ENCODE measurements around the gene TAS2R38. TPM values are rescaled to one million over a fixed set of nuclear protein-coding genes. Genes with fewer than 3 reads are reported as not detected.

TAS2R38 gene
- total and polyA plus RNA-seq, 7 donors: not detected

GRCh38 chr7:141976524-141977245 lies 3.1 kb upstream of the TAS2R38 start:
- H3K4me3 ChIP-seq: no peak overlapping the region
- no peak overlapping the region for H3K27ac ChIP-seq
- no peaks in the 10 kb centered on the region for H3K4me1 ChIP-seq
- TF ChIP-seq EP300 (IDR thresholded peaks at IDR 0.05) (no peak), POLR2A (IDR thresholded peaks at IDR 0.05) (no peak)
- no peaks in the 10 kb centered on the region for H3K9me3 ChIP-seq
- DNase-seq: no peak
- 46 to 53% methylated on average over 11 of the region's 11 CpGs for WGBS, 2 donors
- intact Hi-C loops (cut with DNase I): no loop called here
- no peaks in the 10 kb centered on the region for H3K27me3 ChIP-seq
- no peaks in the 10 kb centered on the region for H3K36me3 ChIP-seq

- TF ChIP-seq POLR2A (IDR thresholded peaks at IDR 0.05) (no peak), CTCF (IDR thresholded peaks at IDR 0.05) (peak in 3 of 4 experiments; percentile 18 to 61 (median 53))
- Histone ChIP-seq H3K4me3 (peak overlapping the region in 1 of 4 donors; percentile 12), H3K9me3 (no peaks in the 10 kb centered on the region), H3K27ac (no peak overlapping the region), H3K27me3 (no peaks in the 10 kb centered on the region), H3K36me3 (no peaks in the 10 kb centered on the region), H3K4me1 (no peaks in the 10 kb centered on the region)
- WGBS, 2 donors: 11% methylated on average over 21 of the region's 21 CpGs
- intact Hi-C loops (cut with DNase I): no loop called here
- no peak for DNase-seq
Observed at GRCh38 chr7:141975806-141976523, 2.4 kb upstream of the TAS2R38 start.

- no peaks in the 10 kb centered on the region for H3K9me3 ChIP-seq
- no peak for TF ChIP-seq POLR2A (IDR thresholded peaks at IDR 0.05)
- no peak for TF ChIP-seq POLR2AphosphoS5 (IDR thresholded peaks at IDR 0.05)
- no peak for TF ChIP-seq CTCF (IDR thresholded peaks at IDR 0.05)
- TF ChIP-seq EP300 (IDR thresholded peaks at IDR 0.05): no peak
- no peak overlapping the region for H3K27ac ChIP-seq
- intact Hi-C loops (cut with DNase I): no loop called here
- H3K4me1 ChIP-seq: no peaks in the 10 kb centered on the region
- WGBS, 2 donors: 55 to 79% methylated on average over 2 of the region's 2 CpGs
- no peaks in the 10 kb centered on the region for H3K36me3 ChIP-seq
- no peak overlapping the region for H3K4me3 ChIP-seq
- DNase-seq: no peak
- no peaks in the 10 kb centered on the region for H3K27me3 ChIP-seq
Observed at GRCh38 chr7:141974831-141975230, 1.3 kb upstream of the TAS2R38 start.

GRCh38 chr7:141960687-141961422 lies 12.7 kb downstream of the TAS2R38 start:
- H3K4me1 ChIP-seq: no peaks in the 10 kb centered on the region
- 81 to 87% methylated on average over 3 of the region's 3 CpGs for WGBS, 2 donors
- DNase-seq: no peak
- H3K27me3 ChIP-seq: no peaks in the 10 kb centered on the region
- H3K36me3 ChIP-seq: no peaks in the 10 kb centered on the region
- intact Hi-C loops (cut with DNase I): no loop called here
- no peak overlapping the region for H3K4me3 ChIP-seq
- no peaks in the 10 kb centered on the region for H3K9me3 ChIP-seq
- H3K27ac ChIP-seq: no peak overlapping the region
- TF ChIP-seq POLR2AphosphoS5 (IDR thresholded peaks at IDR 0.05): no peak
- TF ChIP-seq EP300 (IDR thresholded peaks at IDR 0.05): no peak
- TF ChIP-seq CTCF (IDR thresholded peaks at IDR 0.05): no peak
- no peak for TF ChIP-seq POLR2A (IDR thresholded peaks at IDR 0.05)

- Histone ChIP-seq H3K4me1 (no peaks in the 10 kb centered on the region), H3K27me3 (no peaks in the 10 kb centered on the region), H3K4me3 (no peak overlapping the region), H3K27ac (no peak overlapping the region), H3K36me3 (no peaks in the 10 kb centered on the region), H3K9me3 (no peaks in the 10 kb centered on the region)
- WGBS, 2 donors: 31 to 35% methylated on average over 3 of the region's 3 CpGs
- TF ChIP-seq POLR2AphosphoS5 (IDR thresholded peaks at IDR 0.05) (peak in 1 of 4 donors; percentile 20), POLR2A (IDR thresholded peaks at IDR 0.05) (no peak)
- intact Hi-C loops (cut with DNase I): no loop called here
- DNase-seq: no peak
Observed at GRCh38 chr7:141956084-141956483, 17.5 kb downstream of the TAS2R38 start.
